Fibroblast of pulmonary artery (primary cell): ENCODE measurements around the gene P2RX5.
A peak's percentile ranks its signal among the peaks of the same experiment; 100 is the strongest.

Experiments
- DNase-seq: peaks from one replicate; pipeline ENCODE4 v3.0.0-alpha.2; 2010; ENCODE audit warnings: low read depth
- H3K4me3 ChIP-seq: replicated peaks from 2 replicates; pipeline ENCODE4 v1.5.1; 2011; ENCODE audit warnings: low read depth, mild to moderate bottlenecking, control low read depth, low read length, moderate library complexity
- CTCF ChIP-seq: IDR thresholded peaks from 2 replicates; pipeline ENCODE4 v1.5.1; 2011; ENCODE audit warnings: mild to moderate bottlenecking, control low read depth, low read length, inconsistent platforms; ENCODE audit errors: missing control alignments

P2RX5 gene

GRCh38 chr17:3689262-3690093 lies 6.5 kb downstream of the P2RX5 start:
- H3K4me3 ChIP-seq, result no peak overlapping the region
- no peak for DNase-seq
- TF ChIP-seq CTCF, result no peak

GRCh38 chr17:3688852-3689261 lies 7.1 kb downstream of the P2RX5 start:
- no peak for TF ChIP-seq CTCF
- no peak overlapping the region for H3K4me3 ChIP-seq

GRCh38 chr17:3688027-3688553 lies 7.9 kb downstream of the P2RX5 start:
- TF ChIP-seq CTCF, result no peak
- DNase-seq, result no peak
- no peak overlapping the region for H3K4me3 ChIP-seq

More at GRCh38 chr17:3688852-3689261, 7.1 kb downstream of the P2RX5 start:
- no peak for DNase-seq

- no peak for TF ChIP-seq CTCF
- DNase-seq, result no peak
- H3K4me3 ChIP-seq, result no peak overlapping the region
Measured at GRCh38 chr17:3685174-3685573, 10.8 kb downstream of the P2RX5 start.

- TF ChIP-seq CTCF, result peak; percentile 97
- H3K4me3 ChIP-seq, result no peak overlapping the region
- peak; percentile 34 for DNase-seq
Measured at GRCh38 chr17:3683054-3683511, 12.9 kb downstream of the P2RX5 start.

GRCh38 chr17:3682033-3682432 lies 13.9 kb downstream of the P2RX5 start:
- no peak for TF ChIP-seq CTCF
- no peak overlapping the region for H3K4me3 ChIP-seq
- no peak for DNase-seq

- H3K4me3 ChIP-seq, result no peak overlapping the region
- DNase-seq, result no peak
- TF ChIP-seq CTCF, result no peak
Measured at GRCh38 chr17:3681565-3681964, 14.4 kb downstream of the P2RX5 start.
